Suprapubic skin (tissue), 3 donors: ENCODE data around the gene CLPX.

Experiments used
- POLR2A ChIP-seq, 2 donors: fragments of 450-650 bp; IDR thresholded peaks; one replicate each; pipeline ENCODE4 v1.6.1; 2017; ENCODE audit warnings: antibody characterized with exemption in 2 of 2, mild to moderate bottlenecking in 2 of 2, moderate library complexity in 2 of 2
- TF ChIP-seq, protein P1 (sequence below), 2 donors: fragments of 200-600 bp in 1 of 2; fragments of 450-650 bp in 1 of 2; sonication (generic) in 1 of 2; IDR thresholded peaks; one replicate each; pipeline ENCODE4 v1.5.1; 2016 to 2019; ENCODE audit warnings: antibody characterized with exemption in 2 of 2, mild to moderate bottlenecking in 1 of 2, moderate library complexity in 1 of 2

DNA sequence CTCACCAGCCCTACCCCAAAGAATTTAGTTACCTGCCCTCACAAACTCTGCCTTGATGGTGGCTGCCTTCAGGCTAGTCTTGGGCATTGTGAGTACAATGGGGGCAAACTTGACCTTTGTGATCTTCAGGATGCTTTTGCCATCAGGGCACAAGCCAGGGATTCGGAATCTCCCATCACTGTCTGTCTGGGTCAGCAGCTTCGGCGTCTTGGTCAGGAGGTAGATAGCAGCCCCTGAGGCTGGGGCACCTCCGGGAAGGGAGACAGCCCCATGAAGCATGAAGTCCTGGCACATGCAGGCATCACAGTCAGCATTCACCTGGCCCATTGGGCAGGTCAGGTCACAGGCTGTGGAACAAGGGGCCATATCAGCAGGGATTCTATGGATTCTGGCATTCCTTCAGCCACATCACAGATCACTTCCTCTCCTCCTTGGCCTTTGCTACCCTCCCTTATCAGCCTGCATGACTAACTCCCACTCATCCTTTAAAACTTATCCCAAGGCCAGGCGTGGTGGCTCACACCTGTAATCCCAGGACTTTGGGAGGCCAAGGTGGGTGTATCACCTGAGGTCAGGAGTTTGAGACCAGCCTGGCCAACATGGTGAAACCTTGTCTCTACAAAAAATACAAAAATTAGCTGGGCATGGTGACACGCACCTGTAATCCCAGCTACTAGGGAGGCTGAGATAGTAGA is 19.2 kb upstream of the CLPX start:
- TF ChIP-seq, protein P1, sequence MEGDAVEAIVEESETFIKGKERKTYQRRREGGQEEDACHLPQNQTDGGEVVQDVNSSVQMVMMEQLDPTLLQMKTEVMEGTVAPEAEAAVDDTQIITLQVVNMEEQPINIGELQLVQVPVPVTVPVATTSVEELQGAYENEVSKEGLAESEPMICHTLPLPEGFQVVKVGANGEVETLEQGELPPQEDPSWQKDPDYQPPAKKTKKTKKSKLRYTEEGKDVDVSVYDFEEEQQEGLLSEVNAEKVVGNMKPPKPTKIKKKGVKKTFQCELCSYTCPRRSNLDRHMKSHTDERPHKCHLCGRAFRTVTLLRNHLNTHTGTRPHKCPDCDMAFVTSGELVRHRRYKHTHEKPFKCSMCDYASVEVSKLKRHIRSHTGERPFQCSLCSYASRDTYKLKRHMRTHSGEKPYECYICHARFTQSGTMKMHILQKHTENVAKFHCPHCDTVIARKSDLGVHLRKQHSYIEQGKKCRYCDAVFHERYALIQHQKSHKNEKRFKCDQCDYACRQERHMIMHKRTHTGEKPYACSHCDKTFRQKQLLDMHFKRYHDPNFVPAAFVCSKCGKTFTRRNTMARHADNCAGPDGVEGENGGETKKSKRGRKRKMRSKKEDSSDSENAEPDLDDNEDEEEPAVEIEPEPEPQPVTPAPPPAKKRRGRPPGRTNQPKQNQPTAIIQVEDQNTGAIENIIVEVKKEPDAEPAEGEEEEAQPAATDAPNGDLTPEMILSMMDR (IDR thresholded peaks at IDR 0.05) = no peak
- no peak for TF ChIP-seq POLR2A (IDR thresholded peaks at IDR 0.05)
